GM10266 (cell line): ENCODE measurements around the gene CRNN.

Source experiments
- DNase-seq: peaks from one replicate; pipeline ENCODE4 v3.0.0; 2012; ENCODE audit errors: extremely low spot score
- TF ChIP-seq, protein P1 (sequence below): IDR thresholded peaks from 2 replicates; pipeline ENCODE4 v1.5.1; 2012; ENCODE audit warnings: mild to moderate bottlenecking, low read depth; ENCODE audit not compliant: control insufficient read depth, insufficient read depth; ENCODE audit errors: missing control alignments

The CRNN gene

GRCh38 chr1:152410028-152410427 is 4.0 kb downstream of the CRNN start:
- TF ChIP-seq, protein P1, sequence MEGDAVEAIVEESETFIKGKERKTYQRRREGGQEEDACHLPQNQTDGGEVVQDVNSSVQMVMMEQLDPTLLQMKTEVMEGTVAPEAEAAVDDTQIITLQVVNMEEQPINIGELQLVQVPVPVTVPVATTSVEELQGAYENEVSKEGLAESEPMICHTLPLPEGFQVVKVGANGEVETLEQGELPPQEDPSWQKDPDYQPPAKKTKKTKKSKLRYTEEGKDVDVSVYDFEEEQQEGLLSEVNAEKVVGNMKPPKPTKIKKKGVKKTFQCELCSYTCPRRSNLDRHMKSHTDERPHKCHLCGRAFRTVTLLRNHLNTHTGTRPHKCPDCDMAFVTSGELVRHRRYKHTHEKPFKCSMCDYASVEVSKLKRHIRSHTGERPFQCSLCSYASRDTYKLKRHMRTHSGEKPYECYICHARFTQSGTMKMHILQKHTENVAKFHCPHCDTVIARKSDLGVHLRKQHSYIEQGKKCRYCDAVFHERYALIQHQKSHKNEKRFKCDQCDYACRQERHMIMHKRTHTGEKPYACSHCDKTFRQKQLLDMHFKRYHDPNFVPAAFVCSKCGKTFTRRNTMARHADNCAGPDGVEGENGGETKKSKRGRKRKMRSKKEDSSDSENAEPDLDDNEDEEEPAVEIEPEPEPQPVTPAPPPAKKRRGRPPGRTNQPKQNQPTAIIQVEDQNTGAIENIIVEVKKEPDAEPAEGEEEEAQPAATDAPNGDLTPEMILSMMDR: no peak
- DNase-seq: no peak

DNA sequence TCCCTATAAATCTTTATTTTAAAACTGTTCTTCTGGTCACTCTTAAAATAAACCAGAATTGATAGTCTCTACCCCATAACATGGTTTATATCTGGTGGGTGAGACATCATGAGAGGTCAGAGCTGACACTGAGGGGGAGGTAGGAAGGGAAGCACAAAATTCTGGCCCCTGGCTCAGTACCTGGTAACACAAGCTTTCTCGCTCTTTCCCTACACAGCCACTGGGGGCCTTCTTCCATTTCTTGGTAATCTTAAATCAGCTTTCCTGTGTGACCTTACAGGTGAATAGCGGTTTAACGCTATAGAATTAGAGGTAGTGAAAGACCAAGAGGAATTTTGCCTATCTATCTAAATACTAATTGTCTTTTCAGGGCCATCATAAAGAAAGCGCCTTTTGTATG is 5.4 kb downstream of the CRNN start:
- DNase-seq: no peak
- TF ChIP-seq, protein P1: no peak

GRCh38 chr1:152398812-152399698 is 15.0 kb downstream of the CRNN start:
- TF ChIP-seq, protein P1: peak; percentile 28
- DNase-seq: peak; percentile 11

GRCh38 chr1:152397474-152397873 is 16.6 kb downstream of the CRNN start:
- TF ChIP-seq, protein P1: no peak
- no peak for DNase-seq

- TF ChIP-seq, protein P1: no peak
- no peak for DNase-seq
Observed at GRCh38 chr1:152394151-152394550, 19.9 kb downstream of the CRNN start.

GRCh38 chr1:152392909-152393308 is 21.2 kb downstream of the CRNN start:
- DNase-seq: no peak
- TF ChIP-seq, protein P1: no peak

- DNase-seq: no peak
- TF ChIP-seq, protein P1: no peak
Observed at GRCh38 chr1:152388889-152389288, 25.2 kb downstream of the CRNN start.
